Activated T-helper 1 cell treated with Interleukin-2 at 50 U/mL for 16 hours (primary cell): ENCODE data around the gene CYP27C1.

Experiments used
- DNase-seq: peaks from one replicate; pipeline ENCODE4 v3.0.0-alpha.2; 2020; ENCODE audit warnings: low read depth

The CYP27C1 gene

DNA sequence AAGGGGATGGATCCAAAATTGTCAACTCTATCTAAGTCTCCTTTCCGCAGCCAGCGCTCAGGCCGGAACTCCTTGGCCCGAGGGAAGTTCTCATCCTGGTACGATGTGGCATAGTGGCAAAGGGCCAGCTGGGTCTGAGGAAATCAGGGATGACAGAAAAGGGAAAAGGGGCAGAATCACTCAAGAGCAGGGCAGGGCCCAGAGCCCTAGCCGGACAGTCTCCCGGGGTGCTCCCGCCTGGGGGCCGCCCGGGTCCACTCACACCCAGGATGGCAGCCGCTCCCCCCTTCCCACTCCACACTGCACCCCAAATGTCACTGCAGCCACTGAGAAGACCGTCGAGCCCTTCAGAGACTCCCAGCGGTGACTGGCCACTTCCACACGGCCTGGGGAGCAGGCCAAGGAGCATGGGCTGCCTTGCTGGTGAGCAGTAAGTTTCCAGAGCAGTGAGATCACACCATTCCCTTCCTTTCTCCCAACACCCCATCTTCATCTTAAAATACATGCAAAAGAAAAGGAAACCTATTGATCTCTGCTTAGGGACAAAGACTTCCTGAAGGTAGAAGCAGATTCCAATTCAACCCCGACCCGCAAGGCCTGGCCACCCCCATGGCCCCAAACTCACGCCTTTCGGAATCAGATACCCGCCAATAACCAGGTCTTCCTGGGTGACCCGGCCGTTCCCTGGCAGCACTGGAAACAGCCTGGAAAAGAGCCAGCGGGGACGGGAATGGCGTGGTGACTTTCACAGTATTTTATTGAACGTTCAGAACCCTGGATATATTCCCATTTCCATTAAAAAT lies 26.7 kb downstream of the CYP27C1 start:
- DNase-seq: no peak

DNA sequence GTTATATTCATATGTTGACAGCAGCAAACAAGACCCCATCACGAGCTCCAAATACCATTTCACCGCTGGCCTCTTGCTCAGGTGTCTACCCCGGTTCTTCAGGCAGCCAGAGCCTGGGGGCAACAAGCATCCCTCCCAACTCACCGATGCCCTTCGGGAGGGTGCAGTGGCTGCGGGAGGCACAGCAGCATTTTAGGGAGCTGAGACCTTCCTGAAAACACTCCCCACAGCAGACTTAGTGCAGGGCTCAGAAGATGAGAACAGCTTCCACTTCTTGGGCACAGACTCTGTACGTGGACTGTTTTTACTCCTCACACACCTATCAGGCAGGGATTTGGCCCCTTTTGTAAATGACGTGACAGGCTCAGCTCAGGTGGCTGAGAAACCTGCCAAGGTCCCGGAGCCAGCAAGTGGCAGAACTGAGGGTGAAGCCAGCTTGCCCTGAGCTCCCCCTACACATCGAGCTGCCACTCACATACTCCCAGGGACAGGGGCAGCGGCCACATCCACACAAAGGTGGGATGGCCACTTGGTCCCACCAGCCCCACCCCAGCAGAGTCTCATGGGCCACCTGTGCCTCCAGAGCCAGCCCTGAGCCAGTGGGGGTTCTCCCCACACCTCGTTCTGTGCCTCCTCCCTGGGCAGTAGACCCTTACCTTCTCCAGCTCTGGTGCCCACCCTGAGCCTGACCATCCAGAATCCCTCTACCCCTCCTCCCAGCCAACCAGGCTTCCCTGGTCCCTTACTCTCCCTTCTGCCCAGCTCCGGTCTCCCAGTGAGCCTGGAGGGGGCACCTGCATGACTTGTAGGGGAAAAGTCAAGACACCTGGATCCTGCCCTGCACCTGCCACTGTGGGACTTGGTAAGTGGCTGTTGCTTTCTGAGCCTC lies 28.5 kb downstream of the CYP27C1 start:
- DNase-seq: no peak

- DNase-seq: no peak
These were observed 31.3 kb downstream of the CYP27C1 start for GRCh38 chr2:127188797-127189196.

GRCh38 chr2:127187831-127188230 lies 32.3 kb downstream of the CYP27C1 start:
- DNase-seq: no peak

DNA sequence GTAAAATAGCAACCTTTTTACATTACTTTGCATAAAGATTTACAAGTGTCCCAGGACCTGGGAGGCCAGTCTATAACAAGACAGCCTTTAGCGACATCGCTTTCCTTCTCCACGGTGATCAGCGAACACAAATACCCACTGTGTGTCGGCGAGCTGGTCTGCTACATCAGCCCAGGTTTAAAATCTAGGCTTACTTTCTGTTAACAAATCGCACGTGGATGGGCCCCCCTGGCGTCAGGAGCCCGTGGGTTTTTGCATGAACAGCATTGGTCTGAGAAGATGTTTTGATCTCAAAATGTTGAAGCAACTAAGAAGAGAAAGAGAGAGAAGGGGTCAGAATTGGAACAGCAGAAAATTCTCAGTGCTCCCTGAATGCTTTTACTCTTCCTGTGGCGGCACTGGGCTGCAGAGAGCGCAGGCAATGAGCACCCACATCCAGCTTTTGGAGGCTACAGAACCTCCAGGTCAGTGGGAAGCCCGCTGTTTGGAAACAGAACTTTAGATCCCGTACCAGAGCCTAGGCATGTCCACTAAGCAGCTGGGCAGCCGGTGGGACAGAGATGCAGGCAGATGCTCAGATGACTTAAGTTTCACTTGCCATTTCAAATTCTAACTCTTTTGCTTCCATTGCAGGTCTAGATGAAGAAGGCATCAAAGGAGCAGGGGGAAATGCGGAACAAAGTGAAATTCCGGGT lies 32.9 kb downstream of the CYP27C1 start:
- no peak for DNase-seq

DNA sequence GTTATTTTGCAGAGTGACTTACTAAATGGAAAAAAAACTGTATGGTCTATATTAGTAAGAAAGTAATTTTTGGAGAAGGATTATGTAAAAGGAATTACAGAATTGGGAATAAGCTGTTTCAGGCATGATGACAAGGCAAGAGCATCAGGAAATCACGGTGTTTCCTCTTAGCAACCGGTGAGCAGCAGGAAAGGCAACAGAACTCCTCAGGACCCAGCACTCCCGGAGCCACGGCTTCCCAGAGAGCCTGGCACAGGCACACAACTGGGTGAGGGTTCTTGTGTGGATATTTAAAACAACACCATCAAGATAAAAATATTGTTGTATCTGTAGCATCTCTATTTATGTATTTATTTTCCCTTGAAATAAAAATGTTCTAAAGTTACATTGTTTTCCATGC lies 34.4 kb downstream of the CYP27C1 start:
- DNase-seq: no peak

DNA sequence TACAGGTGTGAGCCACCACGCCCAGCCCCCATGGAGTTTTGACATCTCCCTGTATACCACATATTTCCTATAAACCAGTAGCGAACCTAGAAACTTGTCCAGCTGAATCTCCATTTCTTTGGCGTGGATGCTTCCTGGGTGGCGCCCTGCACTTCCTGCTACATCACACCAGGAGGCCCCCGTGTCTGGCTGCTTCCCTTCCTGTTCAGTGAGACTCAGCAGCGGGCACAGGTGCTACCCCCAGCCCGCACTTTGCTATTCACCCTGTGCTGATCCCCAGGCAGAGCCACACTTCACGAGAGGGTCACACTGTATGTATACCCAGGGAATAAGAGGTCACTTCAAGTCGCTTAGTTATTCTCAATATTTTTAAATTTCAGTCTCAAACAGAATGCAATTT lies 35.0 kb downstream of the CYP27C1 start:
- DNase-seq: no peak

- no peak for DNase-seq
These were observed 36.3 kb downstream of the CYP27C1 start for GRCh38 chr2:127183771-127184170.

- DNase-seq: no peak
These were observed 37.3 kb downstream of the CYP27C1 start for GRCh38 chr2:127182626-127183458.

DNA sequence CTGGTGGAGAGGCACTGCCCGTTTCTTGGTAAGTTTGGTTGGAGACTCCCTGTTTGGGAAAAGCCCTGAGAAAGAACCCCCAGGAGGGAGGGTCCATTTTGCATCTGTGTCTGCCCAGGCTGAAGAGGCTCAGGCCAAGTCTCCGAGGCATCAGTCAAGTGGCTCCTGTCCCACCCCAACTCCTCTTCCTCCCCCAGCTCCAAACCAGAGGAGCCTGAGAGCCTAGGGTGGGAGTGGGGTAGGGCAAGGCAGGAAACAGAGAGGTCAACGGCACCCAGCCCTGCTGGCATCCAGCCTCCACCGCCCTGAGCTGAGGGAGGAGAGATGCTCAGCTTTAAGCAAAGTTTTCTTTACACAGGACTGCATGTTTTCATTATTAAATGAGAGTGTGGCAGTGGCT lies 38.2 kb downstream of the CYP27C1 start:
- DNase-seq: no peak

DNA sequence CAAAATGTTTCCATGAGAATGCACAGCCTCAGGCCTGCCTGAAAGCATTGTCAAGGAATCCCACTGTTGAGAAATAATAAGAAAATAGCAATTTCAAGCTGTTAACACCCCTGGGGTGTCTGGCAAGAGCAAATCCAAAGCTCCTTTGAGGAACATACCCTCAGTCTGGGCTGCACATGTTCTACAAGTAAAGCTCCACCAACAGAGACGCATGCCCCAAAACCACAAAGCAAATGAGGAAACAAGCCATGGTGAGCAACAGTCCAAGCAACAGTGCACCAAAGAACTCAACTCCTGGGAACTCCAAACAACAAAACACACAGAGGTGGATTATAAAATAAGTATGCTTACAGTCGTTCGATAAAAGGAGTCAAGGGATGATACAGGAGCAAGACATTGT lies 40.3 kb downstream of the CYP27C1 start:
- no peak for DNase-seq

- no peak for DNase-seq
These were observed 42.4 kb downstream of the CYP27C1 start for GRCh38 chr2:127177617-127178263.

DNA sequence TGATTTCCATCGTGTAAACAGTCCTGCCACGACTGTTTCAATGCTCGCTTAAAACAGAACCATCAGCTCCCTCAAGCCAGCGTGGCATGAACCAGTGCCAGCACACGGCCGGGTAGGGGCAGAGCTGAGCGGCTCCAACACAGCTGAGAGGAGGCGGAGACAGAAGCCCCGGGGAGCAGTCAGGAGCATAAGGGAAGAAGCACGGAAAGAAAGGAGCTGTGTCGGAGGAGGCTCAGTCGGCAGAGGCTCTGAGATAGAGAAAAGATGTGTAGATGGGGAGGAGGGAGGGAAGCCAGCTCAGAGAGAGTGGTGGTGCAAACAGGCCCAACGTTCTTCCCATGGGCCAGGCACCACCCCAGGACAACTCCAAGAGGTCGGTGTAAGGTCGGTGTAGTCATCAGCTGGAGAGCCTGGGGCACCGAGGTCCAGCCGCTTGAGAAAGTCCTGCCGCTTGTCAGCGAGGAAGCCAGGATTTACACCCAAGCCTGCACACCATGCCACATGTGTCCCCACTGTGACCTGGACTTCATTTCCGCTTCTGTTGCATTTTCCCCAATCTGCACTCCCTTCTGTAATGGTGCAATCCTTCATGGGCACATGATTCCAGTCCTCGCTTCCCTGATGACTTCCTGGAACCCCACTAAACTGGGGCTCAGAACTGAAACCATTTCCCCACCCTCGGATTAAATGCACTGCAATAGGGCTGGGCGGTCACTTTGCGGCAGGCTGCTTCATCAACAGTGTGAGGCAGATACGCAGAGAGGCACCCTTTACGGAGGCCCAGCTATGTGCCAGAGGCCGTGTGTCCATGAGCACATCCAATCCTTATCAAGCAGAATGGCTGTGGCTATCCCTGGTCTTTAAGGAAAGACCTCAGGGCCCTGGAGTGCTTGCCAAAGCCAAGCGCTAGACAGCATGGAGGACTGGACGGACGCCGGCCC lies 43.5 kb downstream of the CYP27C1 start:
- DNase-seq: no peak

DNA sequence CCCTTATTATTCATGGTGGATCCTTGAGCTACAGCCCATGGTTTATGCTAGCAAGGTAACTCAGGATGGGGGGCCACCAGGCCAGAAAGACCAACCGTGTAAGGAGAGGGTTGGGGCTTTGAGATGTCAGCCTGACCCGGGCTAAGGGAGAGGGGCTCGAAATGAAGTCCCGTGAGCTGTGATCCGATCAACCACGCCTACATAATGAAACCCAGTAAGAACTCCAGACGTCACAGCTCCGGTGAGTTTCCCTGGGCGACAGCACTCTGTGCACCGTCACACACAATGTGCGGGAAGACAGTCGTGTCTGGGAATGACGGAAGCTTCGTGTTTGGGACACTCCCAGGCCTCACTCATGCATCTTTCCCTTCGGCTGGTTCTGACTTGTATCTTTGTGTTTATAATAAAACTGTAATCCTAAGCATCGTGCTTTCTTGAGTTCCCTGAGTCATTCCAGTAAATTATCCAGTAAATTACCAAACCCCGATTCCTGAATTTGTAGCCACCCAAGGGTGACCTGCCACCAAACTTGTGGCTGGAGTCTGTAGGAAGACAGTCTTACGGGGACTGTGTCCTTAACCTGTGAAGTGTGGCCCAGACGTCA lies 44.2 kb downstream of the CYP27C1 start:
- DNase-seq: no peak

- no peak for DNase-seq
These were observed 44.9 kb downstream of the CYP27C1 start for GRCh38 chr2:127175041-127175721.

DNA sequence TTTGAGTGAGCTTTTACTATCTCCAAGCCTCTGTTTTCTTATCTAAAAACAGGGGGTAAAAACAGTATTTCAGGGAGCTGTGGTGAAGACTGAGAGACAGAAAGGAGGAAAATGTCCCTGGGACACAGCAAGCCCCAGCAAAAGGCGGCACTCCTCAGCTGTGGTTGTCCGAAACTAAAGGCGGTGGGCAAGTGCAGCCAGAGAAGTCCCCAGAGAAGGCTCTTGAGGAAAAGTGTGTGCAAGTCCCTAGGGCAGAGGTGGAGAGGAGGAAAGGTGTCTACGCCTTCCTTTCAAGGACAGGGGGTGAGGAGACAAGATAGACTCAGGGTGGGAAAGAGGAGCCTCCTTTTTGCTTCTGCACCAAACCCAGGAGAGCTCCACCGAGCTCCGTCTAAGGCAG lies 45.5 kb downstream of the CYP27C1 start:
- DNase-seq: no peak

- no peak for DNase-seq
These were observed 46.0 kb downstream of the CYP27C1 start for GRCh38 chr2:127174136-127174535.

DNA sequence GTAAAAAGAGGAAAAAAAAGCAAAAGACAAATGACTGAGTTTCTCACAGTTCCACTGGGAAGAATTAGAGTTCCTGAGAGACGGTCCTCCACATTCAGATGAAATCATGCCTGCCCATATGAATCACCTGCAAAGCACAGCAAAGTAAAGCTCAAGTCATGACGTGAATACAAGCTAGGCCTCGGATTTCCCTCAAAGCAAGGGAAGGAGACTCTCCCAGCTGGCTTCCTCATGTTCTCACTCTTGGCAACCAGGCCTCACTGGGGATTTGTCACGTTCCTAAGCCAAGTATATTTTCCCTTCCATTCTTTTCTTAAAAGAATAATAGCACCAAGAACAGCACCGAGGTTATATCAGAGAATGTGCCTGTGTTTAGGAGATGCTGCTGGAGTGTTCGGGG lies 47.0 kb downstream of the CYP27C1 start:
- no peak for DNase-seq

GRCh38 chr2:127172306-127172705 lies 47.8 kb downstream of the CYP27C1 start:
- DNase-seq: no peak
